ENCODE measurements around the gene MPP1. TPM values are rescaled to one million over a fixed set of nuclear protein-coding genes. Genes with fewer than 3 reads are reported as not detected.

Gene MPP1
- total RNA-seq, 6 donors from 2014 or later = 34.2 to 88.0 (median 52.4) TPM

- H3K36me3 ChIP-seq = no peaks in the 10 kb centered on the region
- H3K9me3 ChIP-seq = no peaks in the 10 kb centered on the region
- no peak overlapping the region for H3K27ac ChIP-seq
- TF ChIP-seq POLR2AphosphoS5 (IDR thresholded peaks at IDR 0.05) = no peak
- TF ChIP-seq CTCF (IDR thresholded peaks at IDR 0.05) = no peak
- no peak for TF ChIP-seq POLR2A (IDR thresholded peaks at IDR 0.05)
- no peak for TF ChIP-seq EP300 (IDR thresholded peaks at IDR 0.05)
- ATAC-seq (ENCODE audit: low FRiP score in 2 of 2) (no peak), DNase-seq (no peak)
- H3K4me1 ChIP-seq = peaks cover 2 to 13% (median 11%) of the 10 kb centered on the region in 4 donors
- H3K27me3 ChIP-seq = no peaks in the 10 kb centered on the region
- H3K4me3 ChIP-seq = no peak overlapping the region
These were observed 62.7 kb downstream of the MPP1 start for GRCh38 chrX:154742613-154743012.

DNA sequence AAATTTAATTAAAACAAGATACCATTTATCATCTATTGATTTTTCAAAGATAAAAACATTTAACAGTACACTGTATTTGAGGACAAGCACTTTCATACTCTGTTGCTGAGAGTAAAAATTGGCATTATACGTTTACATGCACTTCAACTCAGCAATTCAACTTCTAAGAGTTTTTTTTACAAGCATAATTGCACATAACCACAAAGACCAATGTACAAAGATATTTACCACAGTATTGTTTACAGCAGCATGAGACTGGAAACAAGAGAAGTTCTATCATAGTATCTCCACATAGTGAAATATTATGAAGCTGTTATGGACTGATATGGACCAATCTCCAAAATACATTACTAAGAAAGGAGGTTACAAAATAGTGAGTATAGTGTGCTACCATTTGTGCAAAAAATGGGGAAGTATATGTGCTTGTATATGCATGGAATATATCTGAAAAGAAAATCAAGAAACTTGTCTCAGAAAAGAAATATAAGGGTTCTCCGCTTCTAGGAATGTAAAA is 65.3 kb downstream of the MPP1 start:
- no peak for TF ChIP-seq POLR2AphosphoS5 (IDR thresholded peaks at IDR 0.05)
- no peak for TF ChIP-seq POLR2A (IDR thresholded peaks at IDR 0.05)
- no peak for TF ChIP-seq CTCF (IDR thresholded peaks at IDR 0.05)
- TF ChIP-seq EP300 (IDR thresholded peaks at IDR 0.05) = no peak
- no peak overlapping the region for H3K27ac ChIP-seq
- no peaks in the 10 kb centered on the region for H3K36me3 ChIP-seq
- H3K27me3 ChIP-seq = no peaks in the 10 kb centered on the region
- ATAC-seq (ENCODE audit: low FRiP score in 2 of 2) (no peak), DNase-seq (no peak)
- H3K4me1 ChIP-seq = peaks cover 22 to 39% (median 35%) of the 10 kb centered on the region in 4 donors
- no peak overlapping the region for H3K4me3 ChIP-seq
- H3K9me3 ChIP-seq = no peaks in the 10 kb centered on the region
- 53 to 68% methylated on average over 2 of the region's 2 CpGs for WGBS, 2 donors

DNA sequence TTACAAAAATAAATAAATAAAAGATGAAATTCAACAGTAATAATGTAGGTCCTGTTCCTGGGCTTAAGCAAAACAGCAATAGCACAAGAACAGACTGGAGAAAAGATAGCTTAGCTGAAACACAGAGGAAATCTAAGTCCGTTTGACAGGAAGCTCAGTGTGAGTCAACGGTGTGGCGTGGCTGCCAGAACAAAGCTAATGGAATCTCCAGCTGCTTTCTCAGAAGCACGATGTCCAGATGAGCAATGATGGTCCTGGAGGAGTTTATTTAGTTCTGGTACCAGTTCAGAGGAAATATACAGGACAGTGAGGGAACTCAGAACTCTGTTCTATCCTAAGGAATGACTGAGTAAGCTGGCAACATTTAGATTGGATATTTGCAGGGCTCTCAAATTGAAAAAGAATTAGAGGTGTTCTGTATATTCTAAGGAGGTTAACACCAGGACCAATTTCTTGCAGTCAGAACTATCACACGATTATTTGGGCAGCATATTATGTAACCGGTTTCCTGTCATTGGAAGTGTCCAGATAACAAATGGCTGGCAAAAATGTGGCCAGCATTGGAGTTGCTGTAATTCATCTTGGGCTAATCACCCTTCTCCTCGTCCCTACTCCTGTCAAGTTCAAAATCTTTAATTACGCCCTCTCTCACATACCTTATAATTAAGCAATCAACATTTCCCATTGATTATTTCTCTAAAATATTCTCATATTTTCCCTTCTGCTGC is 67.1 kb downstream of the MPP1 start:
- ATAC-seq (ENCODE audit: low FRiP score in 2 of 2) (peak; percentile 44 to 85), DNase-seq (peak in 1 of 2 donors; percentile 61)
- H3K9me3 ChIP-seq = no peaks in the 10 kb centered on the region
- no peak overlapping the region for H3K4me3 ChIP-seq
- TF ChIP-seq EP300 (IDR thresholded peaks at IDR 0.05) (peak in 2 of 4 donors; percentile 15 to 68), POLR2AphosphoS5 (IDR thresholded peaks at IDR 0.05) (peak; percentile 55 to 67), CTCF (IDR thresholded peaks at IDR 0.05) (no peak)
- H3K27me3 ChIP-seq = no peaks in the 10 kb centered on the region
- peaks cover 35 to 56% (median 52%) of the 10 kb centered on the region in 4 donors for H3K4me1 ChIP-seq
- WGBS, 2 donors = 19 to 51% methylated on average over 8 of the region's 8 CpGs
- H3K27ac ChIP-seq = peak overlapping the region; percentile 30 to 86 (median 85)
- no peaks in the 10 kb centered on the region for H3K36me3 ChIP-seq

DNA sequence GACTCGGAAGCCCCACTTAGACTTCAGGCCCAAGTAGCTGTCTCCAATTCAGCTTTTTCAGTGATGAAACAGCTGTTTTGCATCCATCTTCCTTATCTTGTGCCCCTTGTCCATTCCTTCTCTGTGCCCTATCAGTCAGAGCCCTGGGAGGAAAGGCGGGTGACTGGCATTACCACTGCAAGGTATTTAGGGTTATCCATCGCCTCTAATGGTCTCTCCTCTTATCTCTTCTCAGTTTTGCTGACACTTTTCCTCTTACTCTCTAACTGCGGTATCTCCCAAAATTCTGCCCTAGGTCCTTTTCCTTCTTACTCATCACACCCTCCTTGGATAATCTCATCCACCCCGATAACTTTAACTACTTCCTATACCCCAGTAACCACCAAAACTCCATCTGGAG is 68.1 kb downstream of the MPP1 start:
- no peaks in the 10 kb centered on the region for H3K27me3 ChIP-seq
- no peaks in the 10 kb centered on the region for H3K9me3 ChIP-seq
- 87% methylated on average over 5 of the region's 5 CpGs for WGBS, 2 donors
- H3K4me1 ChIP-seq = peaks cover 44 to 64% (median 61%) of the 10 kb centered on the region in 4 donors
- no peaks in the 10 kb centered on the region for H3K36me3 ChIP-seq
- no peak for ATAC-seq (ENCODE audit: low FRiP score in 2 of 2)
- no peak for DNase-seq
- peak overlapping the region; percentile 81 to 86 (median 85) for H3K27ac ChIP-seq
- H3K4me3 ChIP-seq = no peak overlapping the region
- TF ChIP-seq EP300 (IDR thresholded peaks at IDR 0.05) = no peak
- no peak for TF ChIP-seq CTCF (IDR thresholded peaks at IDR 0.05)
- no peak for TF ChIP-seq POLR2AphosphoS5 (IDR thresholded peaks at IDR 0.05)
- no peak for TF ChIP-seq POLR2A (IDR thresholded peaks at IDR 0.05)

Measured in upper lobe of left lung (tissue), 6 donors.